ENCODE data around the gene ELN. TPM values are rescaled to one million over a fixed set of nuclear protein-coding genes. Genes with fewer than 3 reads are reported as not detected.

ELN gene
- polyA plus RNA-seq, 4 donors = 63.7 to 549 (median 104) TPM

GRCh38 chr7:74084722-74085578 is 57.0 kb downstream of the ELN start:
- no peak for DNase-seq (ENCODE audit: low read depth in 4 of 4, low spot score in 3 of 4)

- no peak for DNase-seq (ENCODE audit: low read depth in 4 of 4, low spot score in 3 of 4)
Observed at GRCh38 chr7:74087791-74088453, 59.9 kb downstream of the ELN start.

GRCh38 chr7:74092321-74092963 is 64.5 kb downstream of the ELN start:
- no peak for DNase-seq (ENCODE audit: low read depth in 4 of 4, low spot score in 3 of 4)

GRCh38 chr7:74092964-74093471 is 65.0 kb downstream of the ELN start:
- no peak for DNase-seq (ENCODE audit: low read depth in 4 of 4, low spot score in 3 of 4)

GRCh38 chr7:74093671-74094223 is 65.8 kb downstream of the ELN start:
- DNase-seq (ENCODE audit: low read depth in 4 of 4, low spot score in 3 of 4) = no peak

GRCh38 chr7:74094224-74095101 is 66.5 kb downstream of the ELN start:
- no peak for DNase-seq (ENCODE audit: low read depth in 4 of 4, low spot score in 3 of 4)

GRCh38 chr7:74095135-74095534 is 67.2 kb downstream of the ELN start:
- DNase-seq (ENCODE audit: low read depth in 4 of 4, low spot score in 3 of 4) = no peak

GRCh38 chr7:74097937-74098614 is 70.1 kb downstream of the ELN start:
- no peak for DNase-seq (ENCODE audit: low read depth in 4 of 4, low spot score in 3 of 4)

- no peak for DNase-seq (ENCODE audit: low read depth in 4 of 4, low spot score in 3 of 4)
Observed at GRCh38 chr7:74099031-74099430, 71.1 kb downstream of the ELN start.

- no peak for DNase-seq (ENCODE audit: low read depth in 4 of 4, low spot score in 3 of 4)
Observed at GRCh38 chr7:74101061-74101681, 73.2 kb downstream of the ELN start.

- DNase-seq (ENCODE audit: low read depth in 4 of 4, low spot score in 3 of 4) = no peak
Observed at GRCh38 chr7:74103219-74103772, 75.3 kb downstream of the ELN start.

GRCh38 chr7:74104702-74105101 is 76.7 kb downstream of the ELN start:
- no peak for DNase-seq (ENCODE audit: low read depth in 4 of 4, low spot score in 3 of 4)

GRCh38 chr7:74105992-74106391 is 78.0 kb downstream of the ELN start:
- no peak for DNase-seq (ENCODE audit: low read depth in 4 of 4, low spot score in 3 of 4)

- DNase-seq (ENCODE audit: low read depth in 4 of 4, low spot score in 3 of 4) = no peak
Observed at GRCh38 chr7:74106846-74107245, 78.9 kb downstream of the ELN start.

GRCh38 chr7:74115326-74115725 is 87.4 kb downstream of the ELN start:
- no peak for DNase-seq (ENCODE audit: low read depth in 4 of 4, low spot score in 3 of 4)

GRCh38 chr7:74116356-74116755 is 88.4 kb downstream of the ELN start:
- DNase-seq (ENCODE audit: low read depth in 4 of 4, low spot score in 3 of 4) = no peak

Measured in left renal pelvis (tissue), 4 donors.